KOPT-K1 (cell line): Measurements from ENCODE around the gene HCN3.
"Not testable (repeated sequence)": the region's sequence is repeated elsewhere in the genome, so short reads cannot be mapped to it uniquely, and the experiment has no call there.

Source experiments
- H3K27ac ChIP-seq: fragments of 200-600 bp; sonication (generic); 2 replicates; pipeline ENCODE4 v1.5.1; 2016; ENCODE audit warnings: antibody characterized with exemption, mild to moderate bottlenecking, low read depth, low read length; ENCODE audit not compliant: poor library complexity, severe bottlenecking
- H3K36me3 ChIP-seq: fragments of 200-600 bp; sonication (generic); 2 replicates; pipeline ENCODE4 v1.5.1; 2017; ENCODE audit warnings: antibody characterized with exemption, mild to moderate bottlenecking, low read length, moderate library complexity; ENCODE audit not compliant: insufficient read depth
- H3K9me3 ChIP-seq: fragments of 200-600 bp; sonication (generic); 2 replicates; pipeline ENCODE4 v1.5.1; 2017; ENCODE audit warnings: antibody characterized with exemption, low read length, mild to moderate bottlenecking; ENCODE audit not compliant: insufficient read depth, poor library complexity, severe bottlenecking

Gene HCN3

DNA sequence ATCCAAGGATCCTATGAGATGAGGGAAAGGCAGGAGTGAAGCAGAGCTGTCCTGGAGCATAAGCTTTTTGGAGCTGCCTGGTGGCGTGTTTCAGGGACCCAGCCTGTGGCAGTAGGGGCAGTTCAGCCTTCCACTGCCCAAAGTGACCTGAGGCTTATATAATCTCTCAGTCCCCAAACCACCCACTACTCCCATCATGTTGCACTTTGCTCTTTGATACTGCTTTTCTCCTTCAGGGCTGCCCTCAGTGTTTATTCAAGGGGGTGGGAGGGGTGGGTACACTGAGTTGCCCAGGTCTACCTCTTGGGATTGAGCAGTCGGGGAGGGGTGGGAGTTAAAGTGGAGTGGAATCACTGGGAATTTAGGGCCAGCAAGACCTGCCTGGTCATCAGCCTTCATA lies 9.3 kb downstream of the HCN3 start:
- Histone ChIP-seq H3K36me3 (no peaks in the 10 kb centered on the region), H3K9me3 (no peaks in the 10 kb centered on the region), H3K27ac (no peak overlapping the region)

DNA sequence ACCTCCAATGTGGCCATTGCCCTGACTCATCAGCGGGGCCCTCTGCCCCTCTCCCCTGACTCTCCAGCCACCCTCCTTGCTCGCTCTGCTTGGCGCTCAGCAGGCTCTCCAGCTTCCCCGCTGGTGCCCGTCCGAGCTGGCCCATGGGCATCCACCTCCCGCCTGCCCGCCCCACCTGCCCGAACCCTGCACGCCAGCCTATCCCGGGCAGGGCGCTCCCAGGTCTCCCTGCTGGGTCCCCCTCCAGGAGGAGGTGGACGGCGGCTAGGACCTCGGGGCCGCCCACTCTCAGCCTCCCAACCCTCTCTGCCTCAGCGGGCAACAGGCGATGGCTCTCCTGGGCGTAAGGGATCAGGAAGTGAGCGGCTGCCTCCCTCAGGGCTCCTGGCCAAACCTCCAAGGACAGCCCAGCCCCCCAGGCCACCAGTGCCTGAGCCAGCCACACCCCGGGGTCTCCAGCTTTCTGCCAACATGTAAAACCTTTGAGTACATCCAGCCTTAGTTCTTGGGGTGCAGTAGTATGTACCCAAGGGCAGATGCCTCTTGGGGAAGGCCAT lies 10.8 kb downstream of the HCN3 start:
- Histone ChIP-seq H3K9me3 (no peaks in the 10 kb centered on the region), H3K27ac (no peak overlapping the region), H3K36me3 (no peaks in the 10 kb centered on the region)

DNA sequence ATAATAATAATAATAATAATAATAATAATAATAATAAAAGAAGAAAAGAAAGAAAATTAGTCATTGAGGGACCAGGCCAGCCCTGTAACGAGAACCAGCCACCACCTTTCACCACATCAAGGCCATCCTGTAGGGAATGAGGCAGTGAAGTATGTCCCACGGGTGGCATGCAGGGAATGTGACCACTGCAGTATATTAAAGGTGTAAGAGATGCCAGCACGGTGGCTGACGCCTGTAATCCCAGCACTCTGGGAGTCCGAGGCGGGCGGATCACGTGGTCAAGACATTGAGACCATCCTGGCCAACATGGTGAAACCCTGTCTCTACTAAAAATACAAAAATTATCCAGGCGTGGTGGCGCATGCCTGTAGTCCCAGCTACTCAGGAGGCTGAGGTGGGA lies 13.7 kb downstream of the HCN3 start:
- not testable (repeated sequence) for H3K27ac ChIP-seq, H3K36me3 ChIP-seq, H3K9me3 ChIP-seq

DNA sequence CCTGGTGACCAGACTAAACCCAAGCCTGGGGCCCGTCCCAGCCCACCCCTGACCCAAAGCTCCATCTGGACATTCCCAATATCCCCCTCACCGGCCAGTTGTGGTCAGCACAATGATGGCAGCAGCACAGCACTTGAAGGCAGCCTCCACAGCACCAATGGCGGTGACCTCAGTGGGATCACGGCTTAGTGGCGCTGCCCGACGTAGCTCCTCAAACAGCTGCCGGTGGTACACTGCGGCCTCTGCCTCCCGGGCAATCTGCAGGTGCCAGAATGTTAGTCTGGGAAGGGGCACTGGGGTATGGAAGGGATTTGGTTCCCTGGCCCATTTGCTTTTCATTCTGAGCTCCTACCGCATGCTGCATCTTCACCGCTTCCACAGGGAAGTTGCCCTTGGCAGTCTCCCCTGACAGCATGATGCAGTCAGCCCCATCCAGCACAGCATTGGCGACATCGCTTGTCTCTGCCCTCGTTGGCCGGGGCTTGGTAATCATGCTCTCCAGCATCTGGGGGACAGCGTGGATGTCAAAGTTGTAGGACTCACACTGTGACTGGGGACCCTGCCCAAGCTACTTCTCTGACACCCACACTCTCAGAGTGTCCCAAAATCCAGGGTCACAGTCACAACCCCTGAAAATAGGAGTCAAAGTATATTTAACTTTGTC lies 16.0 kb downstream of the HCN3 start:
- H3K9me3 ChIP-seq, result no peaks in the 10 kb centered on the region
- no peaks in the 10 kb centered on the region for H3K36me3 ChIP-seq

DNA sequence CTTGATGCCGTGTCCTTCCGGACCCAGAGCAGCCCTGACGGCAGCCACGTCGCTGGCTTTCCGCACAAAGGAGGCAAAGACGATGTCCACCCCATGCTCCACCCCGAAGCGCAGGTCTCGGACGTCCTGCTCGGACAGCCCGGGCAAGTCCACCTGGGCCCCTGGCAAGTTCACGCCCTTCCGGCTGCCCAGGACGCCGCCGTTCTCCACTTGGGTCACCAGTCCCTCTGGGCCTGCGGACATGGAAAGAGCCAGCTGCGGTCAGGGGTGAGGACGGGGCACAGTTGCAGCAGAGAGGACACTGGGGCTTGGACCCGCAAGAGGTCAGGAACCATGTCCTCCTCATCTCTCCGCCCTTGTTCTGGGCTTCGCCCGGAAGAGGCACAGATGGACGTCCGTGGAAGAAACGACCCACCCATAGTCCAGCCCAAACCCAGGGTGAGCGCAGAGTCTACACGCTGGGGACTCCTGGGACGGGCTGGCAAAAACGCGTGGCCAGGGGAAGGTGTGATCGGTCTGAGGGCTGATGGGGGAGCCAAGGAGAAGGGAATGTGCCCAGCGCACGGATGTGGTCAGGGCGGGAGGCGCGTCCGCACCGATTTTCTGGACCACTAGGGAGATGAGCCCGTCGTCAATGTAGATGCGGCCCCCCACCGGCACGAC lies 17.4 kb downstream of the HCN3 start:
- no peak overlapping the region for H3K27ac ChIP-seq

More for the DNA sequence above, 16.0 kb downstream of the HCN3 start:
- no peak overlapping the region for H3K27ac ChIP-seq

DNA sequence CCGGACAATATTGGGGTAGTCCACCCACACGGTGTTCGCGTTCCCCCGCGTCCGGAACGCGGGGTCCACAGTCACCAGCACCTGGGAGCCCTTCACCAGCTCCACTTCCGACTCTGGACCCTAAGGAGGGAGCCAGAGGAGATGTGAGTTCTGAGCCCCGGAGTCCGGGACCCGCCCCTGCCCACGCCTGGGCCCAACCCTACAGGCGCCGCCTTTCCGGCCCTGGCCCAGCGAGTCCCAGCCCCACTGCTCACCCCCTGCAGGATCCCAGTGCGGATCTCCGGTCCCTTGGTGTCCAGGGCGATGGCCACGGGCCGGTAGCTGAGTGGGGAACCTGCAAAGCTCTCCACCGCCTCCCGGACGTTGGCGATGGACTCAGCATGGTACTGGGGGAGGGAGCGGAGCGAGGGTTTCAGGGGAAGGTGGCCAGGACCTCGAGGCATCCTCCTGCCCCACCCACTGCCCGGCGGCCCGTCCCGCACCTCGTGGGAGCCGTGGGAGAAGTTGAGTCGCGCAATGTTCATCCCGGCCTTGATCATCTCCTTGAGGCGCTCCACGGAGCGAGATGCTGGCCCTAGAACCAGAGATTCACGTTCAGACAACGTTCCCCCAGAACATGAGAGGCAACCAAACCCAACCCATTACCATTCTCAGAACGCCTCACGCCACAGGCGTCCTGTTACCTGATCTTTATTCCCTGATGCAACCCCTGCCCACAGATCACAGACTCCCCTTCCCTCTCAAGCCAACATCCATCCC lies 18.1 kb downstream of the HCN3 start:
- no peaks in the 10 kb centered on the region for H3K36me3 ChIP-seq
- no peak overlapping the region for H3K27ac ChIP-seq
- no peaks in the 10 kb centered on the region for H3K9me3 ChIP-seq

More for the DNA sequence above, 17.4 kb downstream of the HCN3 start:
- no peaks in the 10 kb centered on the region for H3K9me3 ChIP-seq
- H3K36me3 ChIP-seq, result no peaks in the 10 kb centered on the region

DNA sequence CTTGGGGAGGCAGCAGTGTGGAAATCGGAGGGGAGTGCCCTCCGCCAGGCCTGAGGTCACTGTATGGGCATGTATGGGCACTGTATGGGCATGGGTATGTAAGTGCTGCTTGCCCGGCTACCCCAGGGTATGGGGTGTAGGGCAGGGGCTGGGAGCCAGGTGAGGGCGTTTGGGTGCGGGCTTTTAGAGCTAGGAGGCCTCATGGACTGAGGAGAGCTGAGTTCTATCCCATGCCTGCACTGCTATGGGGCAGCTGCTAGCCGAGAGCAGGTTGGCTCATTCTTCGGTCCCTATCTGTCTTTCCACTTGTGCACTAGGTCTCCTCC lies 18.6 kb downstream of the HCN3 start:
- Histone ChIP-seq H3K27ac (no peak overlapping the region), H3K36me3 (no peaks in the 10 kb centered on the region), H3K9me3 (no peaks in the 10 kb centered on the region)

DNA sequence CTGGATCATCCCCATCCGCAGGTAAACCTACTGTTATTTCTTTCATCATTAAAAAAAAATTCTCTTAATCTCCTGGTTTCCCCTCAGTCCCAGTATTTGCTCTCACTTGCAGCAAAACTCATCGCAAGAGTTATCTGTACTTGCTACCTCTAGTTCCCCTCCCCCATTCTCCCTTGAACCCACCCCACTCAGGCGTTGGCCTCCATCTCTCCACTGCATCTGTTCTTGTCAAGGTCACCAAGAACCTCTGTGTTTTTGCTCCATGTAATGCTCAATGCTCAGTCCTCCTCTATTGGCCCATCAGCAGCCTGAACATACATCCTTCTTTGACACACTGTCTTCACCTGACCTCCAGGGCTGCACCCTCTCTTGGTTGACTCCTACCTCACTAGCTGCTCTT lies 19.4 kb downstream of the HCN3 start:
- Histone ChIP-seq H3K27ac (no peak overlapping the region), H3K9me3 (no peaks in the 10 kb centered on the region), H3K36me3 (no peaks in the 10 kb centered on the region)

DNA sequence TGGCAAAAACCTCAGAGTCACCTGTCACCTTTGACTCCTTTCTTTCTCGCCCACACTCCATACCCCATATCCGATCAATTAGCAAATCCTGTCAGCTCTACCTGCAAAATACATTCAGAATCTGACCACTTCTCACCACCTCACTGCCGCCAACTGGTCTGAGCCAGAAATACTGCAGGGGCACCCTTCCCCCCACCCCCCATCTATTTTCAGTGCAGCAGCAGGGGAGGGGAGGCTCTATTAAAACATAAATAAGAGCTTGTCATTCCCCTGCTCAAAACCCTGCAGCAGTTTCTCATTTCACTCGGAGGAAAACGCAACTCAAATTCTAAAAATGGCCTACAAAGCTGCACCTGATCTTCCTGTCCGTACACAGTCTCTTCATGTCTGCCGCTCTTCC lies 20.1 kb downstream of the HCN3 start:
- Histone ChIP-seq H3K9me3 (no peaks in the 10 kb centered on the region), H3K36me3 (no peaks in the 10 kb centered on the region), H3K27ac (no peak overlapping the region)

DNA sequence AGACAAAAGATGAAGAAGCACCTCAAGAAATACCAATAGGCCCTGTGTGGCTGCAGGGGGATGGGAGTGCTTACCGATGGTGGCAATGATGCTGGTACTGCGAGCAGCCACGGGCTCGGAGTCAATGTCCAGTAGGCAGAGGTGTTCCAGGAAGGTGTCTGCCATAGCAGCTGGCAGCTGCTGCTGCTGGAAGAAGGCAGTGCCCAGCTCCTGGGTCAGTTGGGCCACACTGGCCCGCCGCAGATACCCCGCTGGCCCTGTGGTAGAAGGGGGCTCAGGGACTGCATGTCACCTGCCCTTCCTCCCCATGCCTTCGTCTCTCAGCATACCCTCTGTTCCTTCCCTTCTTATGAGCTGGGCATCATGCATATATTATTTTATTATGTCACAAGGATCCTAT lies 22.8 kb downstream of the HCN3 start:
- H3K27ac ChIP-seq, result no peak overlapping the region
- H3K36me3 ChIP-seq, result no peaks in the 10 kb centered on the region

DNA sequence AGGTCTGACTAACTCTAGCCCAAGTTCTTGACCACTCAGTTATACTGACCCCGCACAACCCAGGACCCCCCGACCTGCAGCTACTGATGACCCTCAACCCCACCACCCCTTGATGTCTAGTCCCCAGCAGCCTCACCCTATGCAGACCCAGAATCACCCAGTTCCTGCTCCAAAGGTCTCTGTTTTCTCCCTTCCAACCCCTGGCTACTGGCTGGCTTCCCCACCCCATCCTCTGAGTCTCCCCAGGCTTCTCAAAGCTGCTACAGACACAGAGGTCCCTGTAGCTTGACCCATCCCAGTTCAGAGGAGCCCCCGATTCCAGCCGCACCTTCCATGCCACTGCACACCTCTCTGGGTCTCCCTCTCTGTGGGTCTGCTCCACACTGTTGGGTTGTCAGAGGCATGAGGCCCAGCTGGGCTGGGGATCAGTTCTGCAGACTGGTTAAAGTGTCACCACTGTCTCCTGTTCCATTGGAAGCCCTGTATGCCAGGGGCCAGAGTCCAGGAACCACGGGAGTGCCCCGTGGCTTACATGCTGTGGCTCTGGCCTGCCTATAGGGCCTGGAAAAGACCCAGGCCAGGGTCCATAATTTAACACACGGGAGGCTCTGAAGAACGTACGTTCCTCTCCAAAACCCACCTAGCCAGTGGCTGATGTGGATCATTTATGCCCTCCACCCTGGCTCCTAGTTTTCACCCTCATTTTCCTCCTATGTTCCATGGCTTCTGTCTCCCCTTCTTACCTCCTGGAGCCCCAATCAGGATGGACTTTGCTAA lies 23.5 kb downstream of the HCN3 start:
- Histone ChIP-seq H3K27ac (no peak overlapping the region), H3K9me3 (no peaks in the 10 kb centered on the region), H3K36me3 (no peaks in the 10 kb centered on the region)

More for the DNA sequence above, 22.8 kb downstream of the HCN3 start:
- H3K9me3 ChIP-seq, result no peaks in the 10 kb centered on the region

DNA sequence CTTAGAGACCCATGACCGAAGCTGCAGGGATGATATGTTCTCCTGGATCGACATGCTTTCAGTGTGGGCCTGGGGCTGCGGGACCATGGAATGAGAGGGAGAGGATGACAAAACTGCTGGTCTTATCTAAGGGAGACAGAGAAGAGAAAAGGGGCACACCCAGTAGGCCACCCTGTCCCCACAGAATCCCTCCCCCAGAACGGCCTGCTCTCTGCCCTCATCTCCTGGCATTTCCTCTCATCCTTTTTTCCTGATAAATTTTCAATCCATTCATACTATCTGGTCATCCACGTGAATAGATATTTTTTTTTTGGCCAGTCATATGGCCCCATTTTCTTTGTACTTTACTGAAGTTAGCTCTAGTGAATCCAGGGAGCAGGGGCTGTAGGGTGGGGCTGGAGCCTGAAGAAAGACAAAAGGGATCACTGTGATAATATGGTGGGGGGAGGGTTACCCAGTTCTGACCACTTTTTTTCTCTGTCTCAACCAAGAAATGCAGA lies 24.1 kb downstream of the HCN3 start, which contains the start of gene PKLR:
Gene PKLR, minus strand, starts transcription at position 97 of the 500 bp plus-strand sequence. Its CDS starts 43 bp downstream, at position 54.
- H3K27ac ChIP-seq, result no peak within 1 kb of the TSS
- H3K9me3 ChIP-seq, result no peaks in the 10 kb centered on the region

DNA sequence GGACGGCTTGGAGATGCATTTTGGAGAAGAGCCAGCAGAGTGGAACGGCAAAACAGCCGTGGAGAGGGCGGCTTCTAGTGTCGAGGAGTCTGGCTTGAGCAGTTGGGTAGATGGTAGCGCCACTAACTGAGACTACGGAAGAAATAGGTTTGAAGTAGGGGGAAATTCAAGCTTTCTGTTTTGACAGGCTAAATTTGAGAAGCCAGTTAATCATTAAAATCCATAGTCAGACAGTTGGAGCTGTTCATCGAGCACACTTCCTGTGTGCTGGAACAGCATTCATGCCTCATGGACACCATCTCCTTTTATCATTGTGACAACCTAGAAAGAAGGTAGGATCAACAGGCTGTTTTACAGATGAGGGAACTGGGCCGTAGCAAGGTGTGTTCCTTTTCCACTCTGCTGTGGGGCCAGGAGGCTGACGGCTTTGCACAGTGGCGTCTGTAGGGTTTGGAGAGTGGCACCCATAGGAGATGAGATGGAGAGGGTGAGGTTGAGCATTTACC lies 27.3 kb downstream of the HCN3 start:
- H3K9me3 ChIP-seq, result no peaks in the 10 kb centered on the region
- H3K27ac ChIP-seq, result no peak overlapping the region

More for the DNA sequence above, 24.1 kb downstream of the HCN3 start, which contains the start of gene PKLR:
- H3K36me3 ChIP-seq, result no peaks in the 10 kb centered on the region

DNA sequence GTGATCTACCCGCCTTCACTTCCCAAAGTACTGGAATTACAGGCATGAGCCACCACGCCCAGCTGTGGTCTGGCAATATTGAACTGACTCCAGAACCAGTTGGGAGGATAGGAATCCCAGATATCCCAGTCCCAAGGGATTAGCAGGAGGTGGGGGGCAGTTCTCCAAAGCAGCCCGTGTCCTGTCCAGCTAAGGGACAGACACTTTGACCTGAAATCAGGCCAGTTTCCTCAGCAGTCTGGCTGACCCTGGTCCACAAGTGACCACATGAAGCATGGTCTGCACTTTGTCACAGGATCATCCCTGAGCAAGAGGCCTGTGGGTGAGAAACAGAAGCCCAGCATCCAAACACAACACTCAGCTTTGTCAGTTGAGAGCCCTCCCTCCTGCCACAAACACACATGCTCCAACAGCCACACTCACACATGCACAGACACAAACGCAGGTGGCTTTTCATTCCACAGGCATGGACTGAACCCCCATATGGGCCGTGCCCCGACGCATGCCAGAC lies 28.7 kb downstream of the HCN3 start:
- Histone ChIP-seq H3K9me3 (no peaks in the 10 kb centered on the region), H3K27ac (peak overlapping the region; percentile 16), H3K36me3 (peaks cover 8% of the 10 kb centered on the region)

More for the DNA sequence above, 27.3 kb downstream of the HCN3 start:
- H3K36me3 ChIP-seq, result no peaks in the 10 kb centered on the region
